ENCODE data around the gene HOXB6.

- TF ChIP-seq CTCF (IDR thresholded peaks at IDR 0.05) (no peak), POLR2AphosphoS5 (IDR thresholded peaks at IDR 0.05; ENCODE audit: low read depth, low read length) (no peak)
These were observed 7.3 kb downstream of the HOXB6 start for GRCh38 chr17:48597528-48597777.
